CD14-positive monocyte (primary cell): ENCODE data around the gene IRF2BPL. TPM values are rescaled to one million over a fixed set of nuclear protein-coding genes. Genes with fewer than 3 reads are reported as not detected.

Experiments
- DNase-seq, 3 donors: peaks; one replicate each; pipeline ENCODE4 v3.0.0-alpha.2; 2011 to 2022
- H2AFZ ChIP-seq: 2 replicates; pipeline ENCODE4 v1.6.0; 2012; ENCODE audit warnings: mild to moderate bottlenecking, low read depth, low read length, inconsistent platforms; ENCODE audit not compliant: insufficient read depth, poor library complexity, severe bottlenecking
- H3K27ac ChIP-seq, 2 donors: 1 replicate in 1 of 2; 2 replicates in 1 of 2; pipeline ENCODE4 v1.5.1; 2012 to 2013; ENCODE audit warnings: low read length in 2 of 2, control low read depth in 1 of 2, inconsistent platforms in 1 of 2, low read depth in 1 of 2, mild to moderate bottlenecking in 1 of 2
- H3K27me3 ChIP-seq, 2 donors: one replicate each; pipeline versions ENCODE4 v1.6.0 to v1.6.1; 2011 to 2013; ENCODE audit warnings: low read length in 2 of 2; ENCODE audit not compliant: control insufficient read depth in 2 of 2, insufficient read depth in 2 of 2
- H3K36me3 ChIP-seq, 2 donors: replicated peaks in 1 of 2; 1 replicate in 1 of 2; 2 replicates in 1 of 2; pipeline versions ENCODE4 v1.5.1 to v1.6.1; 2012 to 2013; ENCODE audit warnings: low read length in 2 of 2, control low read depth in 1 of 2, inconsistent platforms in 1 of 2, mild to moderate bottlenecking in 1 of 2; ENCODE audit not compliant: insufficient read depth in 2 of 2, control insufficient read depth in 1 of 2
- H3K4me1 ChIP-seq, 2 donors: 1 replicate in 1 of 2; 2 replicates in 1 of 2; pipeline versions ENCODE4 v1.5.1 to v1.6.1; 2012 to 2013; ENCODE audit warnings: low read length in 2 of 2, control low read depth in 1 of 2, inconsistent platforms in 1 of 2, mild to moderate bottlenecking in 1 of 2, moderate library complexity in 1 of 2; ENCODE audit not compliant: insufficient read depth in 2 of 2, control insufficient read depth in 1 of 2
- H3K4me2 ChIP-seq: replicated peaks from 2 replicates; pipeline ENCODE3; 2012; ENCODE audit warnings: low read length, moderate library complexity, mild to moderate bottlenecking; ENCODE audit not compliant: poor library complexity, severe bottlenecking; ENCODE audit errors: extremely low read depth
- H3K4me3 ChIP-seq, 3 experiments: fragments of 200-600 bp in 1 of 3; sonication (generic) in 1 of 3; replicated peaks in 1 of 3; 1 replicate in 2 of 3; 2 replicates in 1 of 3; pipeline ENCODE4 v1.5.1; 2011 to 2013; ENCODE audit warnings: low read length in 3 of 3, mild to moderate bottlenecking in 3 of 3, control low read depth in 2 of 3, low read depth in 2 of 3, inconsistent platforms in 1 of 3, moderate library complexity in 1 of 3
- H3K79me2 ChIP-seq: 2 replicates; pipeline ENCODE4 v1.6.0; 2012; ENCODE audit warnings: mild to moderate bottlenecking, control low read depth, inconsistent platforms, low read length, moderate library complexity; ENCODE audit not compliant: insufficient read depth
- H3K9ac ChIP-seq: 2 replicates; pipeline ENCODE4 v1.6.0; 2017; ENCODE audit warnings: low read length, mild to moderate bottlenecking; ENCODE audit not compliant: insufficient read depth, poor library complexity, severe bottlenecking
- H3K9me3 ChIP-seq, 2 donors: replicated peaks in 1 of 2; 1 replicate in 1 of 2; 2 replicates in 1 of 2; pipeline versions ENCODE4 v1.5.1 to v1.6.1; 2012 to 2013; ENCODE audit warnings: low read length in 2 of 2, control low read depth in 1 of 2; ENCODE audit not compliant: control insufficient read depth in 1 of 2, insufficient read depth in 1 of 2
- H4K20me1 ChIP-seq: 2 replicates; pipeline ENCODE4 v1.6.0; 2012; ENCODE audit warnings: mild to moderate bottlenecking, low read length, control low read depth, moderate library complexity; ENCODE audit not compliant: insufficient read depth
- H3K27ac Mint-ChIP-seq, 7 donors: one replicate each; pipeline ENCODE4 v1.8.0; 2020; ENCODE audit warnings: mild to moderate bottlenecking in 7 of 7, mixed read lengths in 7 of 7, moderate library complexity in 6 of 7, inconsistent platforms in 2 of 7
- H3K27me3 Mint-ChIP-seq, 3 donors: one replicate each; pipeline ENCODE4 v1.8.0; 2021 to 2022; ENCODE audit warnings: low read depth in 3 of 3, mild to moderate bottlenecking in 3 of 3, mixed read lengths in 3 of 3, moderate library complexity in 3 of 3, inconsistent platforms in 1 of 3
- H3K36me3 Mint-ChIP-seq, 2 donors: one replicate each; pipeline ENCODE4 v1.8.0; 2020; ENCODE audit warnings: mixed read lengths in 2 of 2, inconsistent platforms in 1 of 2, mild to moderate bottlenecking in 1 of 2
- H3K4me1 Mint-ChIP-seq: one replicate; pipeline ENCODE4 v1.8.0; 2020; ENCODE audit warnings: mild to moderate bottlenecking, mixed read lengths
- H3K4me3 Mint-ChIP-seq, 2 donors: one replicate each; pipeline ENCODE4 v1.8.0; 2020; ENCODE audit warnings: mild to moderate bottlenecking in 2 of 2, mixed read lengths in 2 of 2, moderate library complexity in 1 of 2
- H3K9me3 Mint-ChIP-seq, 7 donors: one replicate each; pipeline ENCODE4 v1.8.0; 2020 to 2022; ENCODE audit warnings: mixed read lengths in 7 of 7, mild to moderate bottlenecking in 6 of 7, moderate library complexity in 6 of 7, inconsistent platforms in 2 of 7
- CTCF ChIP-seq: fragments of 200-600 bp; IDR thresholded peaks from one replicate; pipeline ENCODE4 v1.8.0; 2022; ENCODE audit warnings: antibody characterized with exemption, mild to moderate bottlenecking
- WGBS: methylation state at CpG from one replicate; pipeline ENCODE4 v1.1.5; 2013; ENCODE audit warnings: missing lambda C conversion rate; ENCODE audit not compliant: insufficient coverage; 5-methylcytosine and 5-hydroxymethylcytosine counted together
- intact Hi-C, 2 donors: fragments of 100-400 bp; cut with micrococcal nuclease; formaldehyde crosslinking; loops; one replicate each; pipeline versions ENCODE4 v1.15.0 to v1.15.1; 2023
- polyA plus RNA-seq, 3 donors: library from polyadenylated mRNA; depleted of rRNA in 1 of 3; unstranded in 2 of 3; stranded (reverse) in 1 of 3; fragments of 300-500 nt in 2 of 3; fragments of >200 nt in 1 of 3; fragmentation: Illumina TruSeq in 2 of 3; gene quantifications; 1 replicate in 2 of 3; 2 replicates in 1 of 3; pipeline ENCODE4 v1.2.3, GENCODE V29; 2012 to 2021

IRF2BPL gene
- polyA plus RNA-seq, 3 donors = 1.4 to 17.9 (median 1.9) TPM

DNA sequence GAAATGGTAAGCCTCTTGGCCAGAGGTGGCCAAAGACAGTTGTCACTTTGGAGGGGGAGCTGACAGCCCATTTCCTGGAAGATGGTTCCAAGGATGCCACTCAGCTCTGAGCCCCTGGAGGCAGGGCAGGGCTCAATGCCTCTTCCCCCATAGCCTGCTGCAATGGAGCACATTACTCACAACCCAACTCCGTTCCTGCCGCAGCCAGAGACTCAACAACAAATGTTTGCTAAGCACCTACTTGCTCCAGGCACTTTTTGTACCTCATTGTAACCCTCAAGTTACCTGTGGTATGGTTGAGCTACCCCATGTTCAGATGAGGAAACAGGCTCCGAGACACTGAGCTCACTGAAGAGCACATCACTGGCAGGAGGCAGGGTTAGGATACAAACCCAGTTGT lies 19.5 kb downstream of the IRF2BPL start:
- no peak overlapping the region for H3K4me3 Mint-ChIP-seq
- Histone ChIP-seq H2AFZ (no peak overlapping the region), H3K27ac (no peak overlapping the region), H3K9ac (no peak overlapping the region), H3K4me1 (peaks cover 3 to 4% of the 10 kb centered on the region in 2 donors), H4K20me1 (no peaks in the 10 kb centered on the region), H3K4me3 (no peak overlapping the region), H3K4me2 (no peak overlapping the region), H3K79me2 (no peaks in the 10 kb centered on the region), H3K27me3 (no peaks in the 10 kb centered on the region), H3K36me3 (no peaks in the 10 kb centered on the region), H3K9me3 (no peaks in the 10 kb centered on the region)
- peaks cover 2 to 5% (median 4%) of the 10 kb centered on the region in 3 donors for H3K27me3 Mint-ChIP-seq
- intact Hi-C loops = no loop called here
- no peak for DNase-seq
- no peak overlapping the region for H3K27ac Mint-ChIP-seq
- TF ChIP-seq CTCF = no peak
- no peaks in the 10 kb centered on the region for H3K36me3 Mint-ChIP-seq
- no peaks in the 10 kb centered on the region for H3K9me3 Mint-ChIP-seq
- peaks cover 21% of the 10 kb centered on the region for H3K4me1 Mint-ChIP-seq
- 97% methylated on average over 3 of the region's 3 CpGs for WGBS

GRCh38 chr14:77008541-77008940 lies 20.0 kb downstream of the IRF2BPL start:
- H3K4me3 ChIP-seq = no peak overlapping the region
- H3K27me3 ChIP-seq = no peaks in the 10 kb centered on the region
- no peak overlapping the region for H2AFZ ChIP-seq
- no peak overlapping the region for H3K4me3 Mint-ChIP-seq
- 94% methylated on average over 2 of the region's 4 CpGs for whole genome bisulfite sequencing
- H3K36me3 ChIP-seq = no peaks in the 10 kb centered on the region
- H3K27ac Mint-ChIP-seq = no peak overlapping the region
- H3K79me2 ChIP-seq = no peaks in the 10 kb centered on the region
- H3K9me3 ChIP-seq = no peaks in the 10 kb centered on the region
- H3K9me3 Mint-ChIP-seq = no peaks in the 10 kb centered on the region
- no peak for DNase-seq
- no peak for TF ChIP-seq CTCF
- H3K4me2 ChIP-seq = no peak overlapping the region
- H3K27ac ChIP-seq = no peak overlapping the region
- peaks cover 3 to 4% of the 10 kb centered on the region in 2 donors for H3K4me1 ChIP-seq
- H3K36me3 Mint-ChIP-seq = no peaks in the 10 kb centered on the region
- H3K27me3 Mint-ChIP-seq = peaks cover 2 to 5% (median 4%) of the 10 kb centered on the region in 3 donors
- intact Hi-C loops = no loop called here
- H3K9ac ChIP-seq = no peak overlapping the region
- H3K4me1 Mint-ChIP-seq = peaks cover 21% of the 10 kb centered on the region
- no peaks in the 10 kb centered on the region for H4K20me1 ChIP-seq
